Glomerular endothelial cell (primary cell): ENCODE measurements around the gene ZNF236. TPM values are rescaled to one million over a fixed set of nuclear protein-coding genes. Genes with fewer than 3 reads are reported as not detected.
"Not testable (repeated sequence)": the region's sequence is repeated elsewhere in the genome, so short reads cannot be mapped to it uniquely, and the experiment has no call there.

ENCODE experiments used
- DNase-seq: peaks from one replicate; pipeline ENCODE4 v3.0.0-alpha.2; 2011; ENCODE audit warnings: low read depth, low spot score; ENCODE audit errors: extremely low read depth
- total RNA-seq: library from RNA; depleted of rRNA; stranded (reverse); fragments of >200 nt; gene quantifications from 2 replicates; pipeline ENCODE4 v1.2.3, GENCODE V29; 2015

The ZNF236 gene
- 5.7 and 8.8 TPM in 2 replicates for total RNA-seq

GRCh38 chr18:76822506-76823160 is at the start of gene ZNF236:
TSS of gene ZNF236 (plus strand) at chr18:76822557. CDS start at chr18:76822608, 51 bp downstream.
- DNase-seq: no peak

GRCh38 chr18:76772665-76773064 is 49.7 kb upstream of the ZNF236 start:
- no peak for DNase-seq

GRCh38 chr18:76777036-76777435 is 45.3 kb upstream of the ZNF236 start:
- DNase-seq: not testable (repeated sequence)

GRCh38 chr18:76783786-76784484 is 38.4 kb upstream of the ZNF236 start:
- no peak for DNase-seq

- no peak for DNase-seq
Observed at GRCh38 chr18:76785872-76786271, 36.5 kb upstream of the ZNF236 start.

GRCh38 chr18:76788571-76789317 is 33.6 kb upstream of the ZNF236 start:
- no peak for DNase-seq

- no peak for DNase-seq
Observed at GRCh38 chr18:76791106-76791505, 31.3 kb upstream of the ZNF236 start.

GRCh38 chr18:76791642-76792041 is 30.7 kb upstream of the ZNF236 start:
- DNase-seq: no peak

- no peak for DNase-seq
Observed at GRCh38 chr18:76794326-76794725, 28.0 kb upstream of the ZNF236 start.

- DNase-seq: no peak
Observed at GRCh38 chr18:76801567-76802505, 20.5 kb upstream of the ZNF236 start.

GRCh38 chr18:76803413-76803812 is 18.9 kb upstream of the ZNF236 start:
- DNase-seq: no peak

- DNase-seq: no peak
Observed at GRCh38 chr18:76803814-76804213, 18.5 kb upstream of the ZNF236 start.

- no peak for DNase-seq
Observed at GRCh38 chr18:76805221-76805620, 17.1 kb upstream of the ZNF236 start.

- DNase-seq: no peak
Observed at GRCh38 chr18:76806301-76806700, 16.1 kb upstream of the ZNF236 start.

GRCh38 chr18:76808561-76808960 is 13.8 kb upstream of the ZNF236 start:
- DNase-seq: no peak

- not testable (repeated sequence) for DNase-seq
Observed at GRCh38 chr18:76811530-76811929, 10.8 kb upstream of the ZNF236 start.

GRCh38 chr18:76814256-76814655 is 8.1 kb upstream of the ZNF236 start:
- DNase-seq: no peak

GRCh38 chr18:76816127-76816526 is 6.2 kb upstream of the ZNF236 start:
- DNase-seq: no peak

GRCh38 chr18:76817888-76818611 is 4.3 kb upstream of the ZNF236 start:
- DNase-seq: no peak
